Stimulated activated CD8-positive, alpha-beta memory T cell treated with anti-CD3 and anti-CD28 coated beads, Interleukin-4, amount 100 ng/mL, for 48 hours (primary cell): ENCODE results near the gene HSD17B12.
"Not testable (repeated sequence)": the region's sequence is repeated elsewhere in the genome, so short reads cannot be mapped to it uniquely, and the experiment has no call there.

Experiments
- DNase-seq: peaks from one replicate; pipeline ENCODE4 v3.0.0-alpha.2; 2020

HSD17B12 gene

DNA sequence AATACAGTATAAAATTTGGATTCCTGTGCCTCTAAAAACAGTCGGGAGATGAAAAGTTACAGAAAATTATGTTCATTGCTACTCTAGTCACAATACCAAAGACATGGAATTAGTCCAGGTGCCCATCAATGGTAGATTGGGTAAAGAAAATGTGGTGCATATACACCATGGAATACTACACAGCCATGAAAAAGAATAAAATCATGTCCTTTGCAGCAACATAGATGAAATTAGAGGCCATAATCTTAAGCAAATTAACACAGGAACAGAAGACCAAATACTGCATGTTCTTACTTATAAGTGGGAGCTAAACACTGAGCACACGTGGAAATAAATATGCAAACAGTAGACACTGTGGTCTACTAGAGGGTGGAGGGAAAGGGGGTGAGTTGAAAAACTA lies 67.6 kb downstream of the HSD17B12 start:
- DNase-seq, result no peak

DNA sequence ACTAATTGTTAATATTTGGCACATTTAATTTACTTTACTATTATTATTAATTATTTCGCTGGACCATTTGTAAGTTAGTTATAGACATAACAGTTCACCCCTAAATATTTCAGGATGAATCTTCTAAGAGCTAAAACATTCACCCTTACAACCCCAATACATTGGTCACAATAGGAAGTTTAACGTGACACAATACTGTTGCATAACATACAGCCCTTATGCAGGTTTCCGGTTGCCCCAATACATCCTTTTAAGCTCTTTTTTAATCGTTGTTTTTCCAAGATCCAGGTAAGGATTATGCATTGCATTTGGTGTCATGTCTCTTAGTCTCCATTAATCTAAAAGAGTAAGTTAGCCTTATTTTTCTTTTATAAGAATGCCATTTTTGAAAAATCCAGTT lies 71.2 kb downstream of the HSD17B12 start:
- no peak for DNase-seq

DNA sequence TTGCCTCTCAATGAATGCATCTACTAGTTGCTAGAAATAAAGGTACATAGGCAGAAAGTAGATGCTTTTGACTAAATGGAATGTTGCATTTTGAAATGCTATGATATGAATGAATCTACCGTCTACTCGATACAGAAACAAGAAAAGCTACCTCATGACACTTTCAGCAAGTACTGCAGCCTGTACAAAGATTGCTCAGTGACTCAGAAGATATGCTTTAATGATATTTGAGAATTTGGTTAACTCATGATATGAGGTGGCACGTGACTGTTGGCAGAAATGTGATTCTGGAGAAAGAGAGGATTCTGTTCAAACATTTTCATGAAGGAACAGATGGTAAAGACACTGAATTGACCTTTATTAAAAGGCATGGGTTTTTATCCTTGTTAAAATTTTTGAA lies 76.0 kb downstream of the HSD17B12 start:
- DNase-seq, result no peak

DNA sequence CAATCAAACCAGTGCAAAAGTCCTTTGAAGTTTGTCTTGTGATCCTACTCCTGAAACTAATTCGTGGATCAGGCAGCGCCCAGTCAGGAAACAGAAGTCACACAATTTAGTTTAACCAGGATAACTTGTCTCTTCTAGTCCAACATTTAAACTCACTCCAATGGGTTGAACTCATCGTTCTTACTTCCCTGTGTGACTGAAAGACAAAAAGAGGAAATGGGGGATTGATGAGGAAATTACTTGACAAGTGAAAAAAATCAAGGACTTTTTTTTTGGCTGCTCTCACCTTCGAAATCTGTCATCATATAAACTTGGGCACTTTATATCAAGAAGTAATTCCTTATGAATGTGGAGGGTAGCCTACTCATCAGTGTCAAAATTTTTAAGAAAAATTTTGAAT lies 78.4 kb downstream of the HSD17B12 start:
- no peak for DNase-seq

DNA sequence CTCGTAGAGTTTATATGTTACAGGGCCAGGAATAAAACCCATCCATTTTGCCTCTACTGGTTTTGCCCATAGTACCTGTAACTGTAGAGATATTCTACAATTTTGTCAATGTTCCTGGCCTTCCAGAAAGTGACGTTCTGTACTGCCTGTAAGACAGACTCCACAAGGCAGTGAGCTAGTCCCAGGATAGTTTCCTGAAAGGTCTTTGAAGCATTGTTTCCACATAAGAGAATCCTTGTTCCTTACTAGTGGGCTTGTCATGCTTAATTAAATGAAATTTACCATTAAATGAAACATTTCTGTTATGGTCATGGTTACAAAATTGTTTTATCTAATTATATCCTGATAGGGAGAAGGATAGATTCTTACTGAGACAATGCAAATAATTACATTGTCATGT lies 80.4 kb downstream of the HSD17B12 start:
- DNase-seq, result no peak

DNA sequence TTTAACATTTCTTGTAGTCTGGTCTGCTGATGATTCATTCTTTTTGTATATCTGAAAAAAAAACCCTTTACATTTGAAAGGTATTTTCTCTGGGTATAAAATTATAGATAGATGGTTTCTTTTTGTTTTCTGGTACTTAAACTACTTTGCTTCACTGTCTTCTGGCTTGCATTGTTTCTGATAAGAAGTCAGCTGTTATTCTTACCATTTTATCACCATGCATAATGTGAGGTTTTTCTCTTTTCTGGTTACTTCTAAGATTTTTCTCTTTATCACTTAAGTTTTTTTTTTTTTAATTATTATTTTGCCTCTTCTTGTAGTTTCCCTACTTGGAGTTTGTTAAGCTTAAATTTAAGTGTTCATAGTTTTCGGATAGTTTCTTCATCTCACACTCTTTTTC lies 84.7 kb downstream of the HSD17B12 start:
- no peak for DNase-seq

DNA sequence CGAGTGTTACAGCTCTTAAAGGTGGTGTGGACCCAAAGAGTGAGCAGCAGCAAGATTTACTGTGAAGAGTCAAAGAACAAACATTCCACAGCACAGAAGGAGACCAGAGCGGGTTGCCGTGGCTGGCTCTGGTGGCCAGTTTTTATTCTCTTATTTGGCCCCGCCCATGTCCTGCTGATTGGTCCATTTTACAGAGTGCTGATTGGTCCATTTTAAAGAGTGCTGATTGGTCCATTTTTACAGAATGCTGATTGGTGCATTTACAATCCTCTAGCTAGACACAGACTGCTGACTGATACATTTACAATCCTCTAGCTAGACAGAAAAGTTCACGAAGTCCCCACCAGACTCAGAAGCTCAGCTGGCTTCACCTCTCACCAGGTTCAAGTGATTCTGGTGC lies 88.1 kb downstream of the HSD17B12 start:
- DNase-seq, result not testable (repeated sequence)

DNA sequence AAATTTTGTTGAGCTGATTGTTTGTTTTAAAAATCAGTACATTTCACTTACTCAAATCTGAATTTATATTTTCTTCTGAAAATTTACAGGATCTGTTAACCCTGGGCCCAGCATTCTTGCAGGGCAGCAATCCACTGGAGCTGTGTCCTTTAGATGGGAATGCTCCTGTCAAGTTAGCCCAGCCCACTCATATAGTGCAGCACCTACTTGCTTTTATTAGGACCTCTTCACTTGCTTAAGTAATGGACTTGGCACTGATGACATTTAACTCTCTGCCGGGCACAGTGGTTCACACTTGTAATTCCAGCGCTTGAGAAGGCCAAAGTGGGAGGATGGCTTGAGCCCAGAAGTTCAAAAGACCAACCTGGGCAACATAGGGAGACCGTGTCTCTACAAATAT lies 89.6 kb downstream of the HSD17B12 start:
- DNase-seq, result no peak

DNA sequence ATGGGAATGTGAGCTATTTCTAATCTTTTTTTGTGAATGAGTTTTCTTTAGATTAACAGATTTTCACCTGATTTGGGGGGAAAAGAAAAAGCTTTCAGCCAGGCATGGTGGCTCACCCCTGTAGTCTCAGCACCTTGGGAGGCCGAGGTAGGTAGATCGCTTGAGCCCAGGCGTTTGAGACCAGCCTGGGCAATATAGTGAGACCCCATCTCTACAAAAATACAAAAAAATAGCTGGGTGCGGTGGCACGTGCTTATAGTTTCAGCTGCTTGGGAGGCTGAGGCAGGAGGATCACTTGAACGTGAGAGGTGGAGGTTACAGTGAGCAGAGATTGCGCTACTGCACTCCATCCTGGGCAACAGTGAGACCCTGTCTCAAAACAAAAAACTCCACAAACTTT lies 92.2 kb downstream of the HSD17B12 start:
- no peak for DNase-seq

DNA sequence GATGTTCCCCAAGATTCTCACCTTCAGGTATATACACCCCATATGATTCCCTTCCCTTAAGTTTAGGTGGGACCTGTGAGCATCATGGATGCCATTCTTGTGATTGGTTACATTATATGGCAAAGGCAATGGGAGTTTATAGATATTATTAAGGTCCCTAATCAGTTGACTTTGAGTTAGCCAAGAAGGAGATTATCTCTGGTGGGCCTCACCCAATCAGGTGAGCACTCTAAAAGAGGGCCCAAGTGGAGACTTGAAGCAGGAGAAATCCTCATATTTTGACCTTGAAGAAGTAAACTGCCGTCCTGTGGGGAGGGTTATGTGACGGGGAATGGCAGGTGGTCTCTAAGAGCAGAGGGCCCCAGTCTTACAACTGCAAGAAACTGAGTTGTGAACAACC lies 94.2 kb downstream of the HSD17B12 start:
- no peak for DNase-seq

DNA sequence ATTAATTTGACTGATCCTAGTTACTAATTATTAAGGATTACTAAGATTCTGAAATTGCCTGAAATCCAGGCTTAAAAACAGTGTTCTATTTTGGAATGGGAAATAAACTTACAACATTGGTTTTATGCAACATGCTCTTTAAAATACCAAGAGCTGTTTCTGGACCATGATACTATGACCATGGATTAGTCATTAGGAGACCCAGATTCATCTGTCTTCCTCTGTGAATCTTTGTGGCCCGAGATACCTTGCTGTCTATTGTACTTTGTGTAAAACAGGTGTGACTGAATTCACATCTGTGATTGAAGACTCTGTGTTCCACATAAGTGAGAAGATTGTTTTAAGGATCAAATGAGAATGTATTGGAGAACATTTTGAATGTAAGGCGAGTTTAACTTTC lies 98.8 kb downstream of the HSD17B12 start:
- no peak for DNase-seq

DNA sequence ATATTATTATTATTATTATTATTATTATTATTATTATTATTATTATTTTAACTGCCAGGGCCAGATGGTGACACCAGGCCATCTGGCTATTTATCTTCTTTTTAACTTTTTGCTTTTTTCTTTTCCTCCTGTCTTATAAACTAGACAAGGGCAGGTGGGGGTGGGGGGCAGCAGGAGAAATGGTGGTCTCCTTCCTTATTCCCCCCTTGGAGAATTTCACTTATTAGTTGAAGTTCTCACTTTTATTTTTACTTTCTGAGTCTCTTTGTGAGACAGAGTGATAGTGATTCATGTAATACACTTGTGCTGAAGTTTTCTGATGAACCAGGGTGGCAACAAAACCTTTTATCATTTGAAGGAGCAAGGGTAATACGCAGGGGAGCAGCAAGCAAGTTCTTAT lies 103.8 kb downstream of the HSD17B12 start:
- DNase-seq, result no peak

DNA sequence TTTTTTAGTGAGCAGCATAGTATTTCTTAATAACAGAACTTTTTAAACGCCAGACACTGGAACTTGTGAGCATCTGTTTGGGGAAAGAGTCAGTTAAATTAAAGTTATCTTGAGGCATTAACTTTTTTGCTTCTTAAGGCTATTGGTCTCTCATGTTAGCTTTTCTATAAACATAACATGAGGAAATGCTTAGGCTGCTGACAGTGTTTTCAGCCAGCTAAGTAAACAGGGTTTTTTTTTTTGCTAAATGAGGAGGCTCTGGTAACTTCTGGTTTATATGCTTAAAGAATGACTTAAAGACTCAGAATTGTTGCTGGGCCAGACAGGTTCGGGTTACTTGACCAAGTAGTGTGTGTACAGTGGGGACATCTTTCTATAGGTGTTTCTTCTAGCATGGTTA lies 104.3 kb downstream of the HSD17B12 start:
- no peak for DNase-seq

DNA sequence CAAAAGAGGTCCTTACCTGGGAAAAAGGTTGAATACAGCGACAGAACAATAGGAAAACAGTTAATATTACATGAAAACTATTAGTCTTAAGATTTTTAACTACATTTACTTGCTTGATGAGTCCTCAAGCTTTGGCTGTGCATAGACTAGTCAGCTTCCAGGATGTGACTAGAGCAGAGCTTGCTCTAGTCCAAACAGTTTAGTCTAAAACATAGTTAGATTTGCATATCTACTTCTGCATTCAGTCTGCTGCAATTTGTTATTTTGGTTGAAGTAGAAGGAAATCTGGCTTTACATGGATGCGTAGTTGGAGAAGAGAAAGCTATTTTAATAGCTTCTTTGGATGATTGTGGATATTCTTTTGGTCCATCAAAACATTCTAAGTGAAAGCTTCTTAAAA lies 104.8 kb downstream of the HSD17B12 start:
- DNase-seq, result no peak

DNA sequence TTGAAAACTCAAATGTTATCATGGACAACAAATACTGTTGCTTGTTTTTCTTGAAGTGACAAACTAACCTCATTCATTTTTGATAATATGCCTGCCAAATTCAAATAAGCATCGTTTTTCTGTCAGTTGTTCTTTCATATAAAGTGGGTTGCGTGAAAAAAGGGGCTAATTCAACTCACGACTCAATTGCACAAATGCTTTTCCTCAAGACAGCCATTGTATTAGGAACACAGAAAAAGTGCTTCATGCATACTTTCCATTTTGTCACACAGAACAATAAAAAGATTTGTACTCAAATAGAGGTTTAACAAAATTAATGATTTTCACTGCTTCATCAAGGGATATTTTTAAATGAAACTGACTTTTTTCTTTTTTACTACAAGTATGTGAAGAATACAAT lies 105.5 kb downstream of the HSD17B12 start:
- no peak for DNase-seq

DNA sequence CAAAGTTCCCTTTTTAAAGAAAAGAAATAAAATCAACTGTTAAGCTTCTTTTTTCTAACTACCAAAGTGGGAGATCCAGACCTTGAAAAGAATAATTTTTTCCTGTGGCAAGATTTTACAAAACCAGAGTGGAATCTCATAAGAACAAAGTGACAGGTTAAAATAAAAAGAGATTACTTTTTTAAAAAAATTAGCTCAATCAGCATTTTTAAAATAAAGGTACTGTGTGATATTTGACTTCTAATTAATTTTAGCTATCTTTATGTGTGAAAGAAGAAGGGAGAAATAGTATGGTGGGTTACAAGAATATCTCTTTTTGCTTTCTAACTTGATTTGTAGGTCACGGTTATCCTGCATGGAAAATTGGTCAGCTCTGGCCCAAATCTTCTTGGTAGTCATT lies 107.3 kb downstream of the HSD17B12 start:
- DNase-seq, result no peak

DNA sequence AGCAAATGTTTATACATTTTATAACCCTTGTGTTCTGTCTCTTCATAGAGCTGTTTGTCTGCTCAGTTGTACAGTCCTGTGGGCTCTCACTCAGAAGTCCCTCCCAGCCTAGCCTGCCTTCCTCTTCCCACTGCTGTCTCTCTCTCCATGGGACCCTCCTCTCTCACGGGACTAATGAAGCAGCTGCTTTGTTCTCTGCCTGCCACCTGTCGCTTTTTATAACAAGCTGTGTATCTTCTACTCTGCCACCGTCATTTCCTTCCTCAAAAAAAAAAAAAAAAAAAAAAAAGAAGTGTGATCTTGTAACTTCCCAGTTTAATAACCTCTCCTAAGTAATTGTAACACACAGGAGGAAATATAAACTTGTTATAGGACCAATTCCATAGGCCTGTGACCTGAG lies 107.9 kb downstream of the HSD17B12 start:
- no peak for DNase-seq

DNA sequence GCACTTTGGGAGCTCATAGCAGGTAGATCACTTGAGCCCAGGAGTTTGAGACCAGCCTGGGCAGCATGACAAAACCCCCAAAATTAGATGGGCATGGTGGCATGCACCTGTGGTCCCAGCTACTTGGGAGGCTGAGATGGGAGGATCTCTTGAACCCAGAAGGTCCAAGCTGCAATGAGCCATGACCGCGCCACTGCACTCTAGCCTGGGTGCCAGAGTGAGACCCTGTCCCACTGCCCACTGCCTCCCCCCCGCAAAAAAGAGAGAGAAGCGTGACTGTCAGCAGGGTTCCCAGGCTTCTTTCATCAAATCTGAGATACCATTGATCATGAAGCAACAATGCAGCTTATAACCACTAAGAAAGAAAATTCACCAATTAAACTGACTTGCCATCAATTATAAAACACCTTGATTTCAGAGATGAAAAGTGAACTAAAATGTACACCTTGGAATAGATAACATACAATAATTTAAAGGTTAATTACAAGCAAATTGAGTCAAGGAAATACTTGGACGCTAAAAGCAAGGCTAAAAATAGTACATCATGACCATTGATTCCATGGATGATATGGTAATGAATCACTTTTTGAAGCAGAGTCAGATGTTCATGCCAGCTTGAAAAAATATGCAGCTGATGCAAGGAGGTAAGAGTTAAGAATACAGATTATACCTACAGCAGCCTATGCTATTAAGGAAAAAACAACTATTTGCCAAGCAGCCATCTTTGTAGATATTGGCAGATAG lies 109.3 kb downstream of the HSD17B12 start:
- DNase-seq, result no peak

DNA sequence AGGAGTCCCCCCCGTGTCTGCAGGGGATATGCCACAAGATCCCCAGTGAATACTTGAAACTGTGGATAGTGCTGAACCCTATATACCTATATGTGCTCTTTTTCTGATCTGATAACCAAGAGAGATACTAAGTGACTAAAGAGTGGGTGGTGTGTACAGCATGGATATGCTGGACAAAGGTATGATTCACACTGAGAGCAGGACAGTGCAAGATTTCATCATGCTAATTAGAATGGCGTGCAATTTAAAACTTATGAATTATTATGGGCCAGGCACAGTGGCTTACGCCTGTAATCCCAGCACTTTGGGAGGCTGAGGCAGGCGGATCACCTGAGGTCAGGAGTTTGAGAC lies 109.9 kb downstream of the HSD17B12 start:
- DNase-seq, result no peak

DNA sequence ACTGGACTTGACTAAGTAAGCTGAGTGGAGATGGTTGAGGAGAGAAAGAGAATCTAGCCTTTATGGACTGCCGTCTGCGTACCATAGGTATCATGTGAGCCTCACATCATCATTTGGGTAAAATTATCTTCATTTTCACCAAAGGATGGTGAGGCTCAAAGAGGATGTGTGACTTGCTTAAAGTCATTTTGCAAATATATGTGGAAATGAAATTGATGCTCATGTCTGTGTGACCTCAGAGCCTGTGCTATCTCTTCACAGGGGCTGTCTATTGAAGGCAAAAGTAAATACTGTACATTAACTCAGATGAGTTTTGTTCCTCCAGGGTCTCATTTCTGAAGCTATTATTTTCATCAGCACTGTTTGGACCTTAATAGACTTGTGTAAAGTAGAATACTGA lies 116.8 kb downstream of the HSD17B12 start:
- no peak for DNase-seq

DNA sequence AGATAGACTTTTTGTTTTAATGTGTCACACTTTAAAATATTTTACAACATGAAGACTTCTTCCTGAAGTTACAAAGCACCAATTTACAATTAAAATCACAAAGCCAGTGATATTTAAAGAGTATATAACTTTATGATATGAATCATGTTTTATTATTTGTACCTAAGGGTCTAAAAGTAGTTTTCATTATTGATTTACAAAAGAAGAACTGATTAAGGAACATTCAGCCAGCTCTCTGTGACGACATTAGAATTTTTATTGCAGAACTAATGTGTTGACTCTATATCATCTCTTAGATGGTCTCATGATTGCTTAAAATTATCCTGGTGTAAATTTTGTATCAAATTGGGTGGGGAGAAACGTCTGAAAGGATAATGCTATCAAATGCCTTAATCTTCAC lies 117.3 kb downstream of the HSD17B12 start:
- no peak for DNase-seq

DNA sequence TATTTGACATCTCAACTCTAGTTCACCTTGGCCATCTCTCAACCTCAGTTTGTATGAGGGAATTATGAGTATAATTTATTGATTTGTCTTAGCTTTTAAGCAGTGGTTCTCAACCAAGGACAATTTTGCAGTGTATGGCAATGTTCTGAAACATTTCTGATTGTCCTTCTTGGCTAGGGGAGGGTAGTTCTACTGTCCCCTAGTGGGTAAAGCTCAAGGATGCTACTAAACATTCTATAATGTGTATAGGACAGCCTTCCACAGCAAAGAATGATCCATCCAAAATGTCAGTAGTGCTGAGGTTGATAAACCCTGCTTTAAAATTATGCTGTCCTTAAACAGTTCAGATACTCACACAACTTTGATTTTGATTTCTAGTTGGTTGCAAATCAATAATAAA lies 122.0 kb downstream of the HSD17B12 start:
- DNase-seq, result no peak

DNA sequence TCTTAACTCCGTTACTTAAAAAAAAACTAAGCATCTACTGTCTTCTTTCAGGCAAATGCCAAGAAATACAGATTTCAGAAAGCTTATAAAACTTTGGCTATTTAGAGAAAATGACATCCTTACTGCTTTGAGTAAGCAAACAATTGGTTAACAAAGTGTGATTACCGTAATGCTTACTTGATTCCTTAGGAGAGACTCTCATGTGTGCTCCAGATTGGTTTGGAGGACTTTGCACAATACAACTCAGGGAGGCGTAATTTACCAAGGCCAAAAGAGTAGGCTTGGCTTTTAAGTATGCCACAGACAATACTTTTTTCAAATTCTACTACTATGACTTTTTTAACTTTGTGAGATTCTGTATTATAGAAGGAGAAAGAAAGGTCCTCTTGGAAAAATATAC lies 123.2 kb downstream of the HSD17B12 start:
- DNase-seq, result no peak

DNA sequence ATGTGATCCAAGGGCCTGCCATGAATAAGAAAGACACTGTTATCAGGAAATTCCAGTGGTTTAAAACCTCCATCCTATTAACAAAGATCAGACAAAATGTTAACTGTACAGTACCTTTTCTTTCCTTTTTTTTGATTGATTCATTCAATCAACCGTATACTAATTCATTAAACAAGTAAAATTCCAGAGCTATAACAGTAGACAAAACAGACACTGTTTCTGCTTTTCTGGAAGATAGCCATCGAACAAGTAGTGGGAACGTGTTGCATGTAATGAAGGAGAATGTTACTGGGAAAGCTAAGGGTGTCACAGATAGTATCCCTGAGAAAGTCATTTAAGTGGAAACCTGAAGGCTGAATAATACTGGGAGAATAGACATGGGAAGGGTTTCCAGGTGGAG lies 126.4 kb downstream of the HSD17B12 start:
- DNase-seq, result no peak

DNA sequence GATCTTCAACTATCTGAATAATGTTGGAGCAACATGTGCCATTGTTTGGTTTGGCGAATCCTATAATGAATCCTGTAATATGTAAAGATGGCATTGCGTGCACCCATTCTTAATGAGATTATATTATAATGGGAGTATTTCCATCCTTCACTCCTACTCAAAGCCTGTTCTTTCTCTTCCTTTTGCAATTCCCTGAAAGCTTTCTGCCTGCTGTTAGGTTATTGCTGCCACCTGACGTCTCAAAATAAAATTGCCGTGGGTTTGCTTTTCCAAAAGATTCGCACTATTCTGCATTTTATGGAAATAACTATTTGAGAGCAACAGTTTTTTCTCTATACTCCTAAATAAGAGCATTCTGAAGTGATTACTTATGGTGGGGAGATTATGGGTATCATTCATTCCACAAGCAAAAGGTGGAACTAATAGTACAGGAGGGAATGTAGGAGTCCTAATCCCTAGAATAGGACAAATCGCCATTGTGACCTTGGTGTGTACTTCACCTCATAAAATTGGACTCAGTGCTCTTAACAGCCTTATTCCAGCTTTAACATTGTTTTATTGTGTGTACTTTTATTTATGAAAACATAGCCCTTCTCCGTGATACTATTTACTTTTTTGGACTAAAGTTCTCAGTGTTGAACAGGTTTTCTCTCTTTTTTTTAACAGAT lies 130.5 kb downstream of the HSD17B12 start:
- DNase-seq, result no peak
